GM18505 (cell line): ENCODE measurements around the gene VEZF1.

ENCODE experiments used
- ATAC-seq: cut with Tn5 transposase; IDR thresholded peaks from one replicate; pipeline ENCODE4 v1.9.1; 2021; ENCODE audit not compliant: unreplicated experiment
- POLR2A ChIP-seq: IDR thresholded peaks from 4 replicates; pipeline ENCODE4 v1.6.1; 2011; ENCODE audit warnings: borderline replicate concordance; ENCODE audit not compliant: insufficient read depth, insufficient read length; ENCODE audit errors: extremely low read depth

VEZF1 gene

DNA sequence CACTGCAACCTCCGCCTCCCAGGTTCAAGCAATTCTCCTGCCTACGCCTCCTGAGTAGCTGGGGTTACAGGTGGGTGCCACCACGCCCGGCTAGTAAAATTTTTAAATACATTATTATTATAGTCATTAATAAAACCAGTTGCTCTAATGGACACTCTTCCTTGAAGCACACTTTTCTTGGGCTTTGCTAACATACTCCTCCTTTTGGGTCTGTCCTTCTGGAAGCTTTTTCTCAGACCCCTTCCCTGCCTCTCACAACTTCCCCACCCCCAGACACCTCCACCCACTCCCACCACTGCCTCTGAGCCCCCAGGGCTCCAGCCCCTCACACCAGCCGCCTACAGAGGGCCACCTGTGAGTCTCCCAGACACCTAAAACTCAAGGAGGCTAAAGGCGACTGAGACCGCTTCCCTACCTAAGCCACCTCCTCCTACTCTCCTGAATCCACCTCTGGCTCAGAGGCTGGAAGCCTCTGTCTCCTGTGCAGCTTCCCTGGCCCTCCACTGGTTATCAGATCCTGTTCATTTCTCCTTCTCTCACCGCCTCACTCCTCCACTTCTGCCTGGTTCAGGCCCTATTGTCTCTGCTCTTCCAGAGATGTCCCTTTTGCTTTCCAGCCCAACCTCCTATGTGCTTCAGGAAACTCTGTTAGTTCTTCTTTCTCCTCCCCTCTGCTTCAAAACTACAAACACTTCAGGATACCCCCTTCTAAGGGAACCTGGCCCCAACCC is 30.8 kb downstream of the VEZF1 start:
- no peak for TF ChIP-seq POLR2A
- no peak for ATAC-seq

DNA sequence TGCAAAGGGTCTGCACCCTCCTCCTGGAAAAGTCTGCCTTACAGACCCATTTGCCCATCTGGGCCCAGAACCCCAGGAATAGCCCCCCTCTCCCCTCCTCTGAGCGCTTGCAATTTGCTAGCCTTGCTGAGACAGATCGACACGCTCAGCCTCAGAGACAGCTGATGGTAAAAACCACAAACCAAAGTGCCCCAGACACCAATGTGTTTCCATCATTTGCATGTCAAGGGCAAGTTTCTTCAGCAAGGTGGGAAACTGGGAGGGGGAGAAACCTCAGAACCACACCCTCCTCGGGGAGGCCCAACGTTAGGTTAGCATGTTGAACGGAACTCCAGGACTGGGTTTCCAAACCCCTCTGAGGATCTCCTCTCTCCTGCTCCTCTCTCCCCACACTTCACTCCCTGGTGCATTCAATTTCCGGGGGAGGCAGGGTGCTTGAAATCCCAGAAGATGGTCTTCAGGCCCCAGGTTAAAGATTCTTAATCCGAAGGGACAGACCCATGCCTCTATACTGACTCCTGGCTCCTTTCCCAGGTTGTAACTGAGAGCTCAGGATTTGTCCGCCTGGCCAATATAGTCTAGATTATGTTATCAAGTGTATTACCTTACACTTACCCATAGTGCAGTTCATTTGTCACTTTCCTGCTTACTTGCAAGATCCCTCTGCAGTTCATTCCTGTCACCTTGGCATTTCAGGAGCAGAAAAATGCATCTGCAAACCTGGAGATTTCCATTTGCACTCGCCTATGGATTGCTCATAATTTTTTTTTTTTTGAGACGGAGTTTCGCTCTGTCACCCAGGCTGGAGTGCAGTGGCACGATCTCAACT is 31.5 kb downstream of the VEZF1 start:
- peak; percentile 42 for ATAC-seq
- no peak for TF ChIP-seq POLR2A

DNA sequence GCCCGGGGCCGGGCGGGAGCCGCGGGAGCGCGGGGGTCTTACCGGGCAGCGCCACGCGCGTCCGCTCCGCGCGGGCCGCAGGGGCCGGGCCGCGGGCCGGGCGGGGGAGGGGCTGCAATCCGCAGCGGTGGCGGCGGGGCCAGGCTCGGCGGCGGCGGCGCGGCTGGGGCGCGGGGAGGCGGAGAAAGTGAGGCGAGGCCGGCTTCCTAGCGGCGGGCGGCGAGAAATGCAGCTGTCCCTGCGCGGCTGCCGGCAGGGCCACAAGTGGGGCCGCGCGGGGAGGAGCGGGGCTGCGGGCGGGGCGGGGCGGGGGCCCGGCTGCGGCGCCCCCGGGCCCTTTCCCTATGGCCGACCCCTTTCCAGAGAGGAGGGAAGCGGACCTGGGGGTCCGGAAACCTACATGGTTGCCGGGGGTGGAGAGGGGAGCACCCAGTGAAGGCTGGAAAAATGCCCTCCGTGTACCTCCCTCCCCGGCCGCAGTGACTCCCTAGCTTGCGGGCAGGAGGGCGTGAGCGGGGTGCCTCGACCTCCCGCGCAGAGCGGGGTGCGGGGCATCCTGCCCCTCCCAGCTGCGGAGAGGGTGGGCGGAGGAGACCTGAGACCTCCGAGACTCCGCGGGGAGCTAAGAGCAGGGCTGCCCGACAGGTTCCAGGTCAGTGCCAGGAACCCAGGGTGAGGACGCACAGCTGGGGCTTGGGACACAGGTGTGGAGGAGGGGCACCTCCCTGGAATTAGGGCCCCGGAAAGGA is 32.7 kb downstream of the VEZF1 start, which contains the start of gene CUEDC1:
Gene CUEDC1 (minus strand): TSS at position 230 of the 749 bp plus-strand sequence. CDS start 69,848 bp downstream, outside the sequence.
- TF ChIP-seq POLR2A: no peak

GRCh38 chr17:57954397-57955182 is 33.5 kb downstream of the VEZF1 start:
- no peak for TF ChIP-seq POLR2A
- ATAC-seq: peak; percentile 36

More for the DNA sequence above, 32.7 kb downstream of the VEZF1 start, which contains the start of gene CUEDC1:
- ATAC-seq: peak; percentile 46

DNA sequence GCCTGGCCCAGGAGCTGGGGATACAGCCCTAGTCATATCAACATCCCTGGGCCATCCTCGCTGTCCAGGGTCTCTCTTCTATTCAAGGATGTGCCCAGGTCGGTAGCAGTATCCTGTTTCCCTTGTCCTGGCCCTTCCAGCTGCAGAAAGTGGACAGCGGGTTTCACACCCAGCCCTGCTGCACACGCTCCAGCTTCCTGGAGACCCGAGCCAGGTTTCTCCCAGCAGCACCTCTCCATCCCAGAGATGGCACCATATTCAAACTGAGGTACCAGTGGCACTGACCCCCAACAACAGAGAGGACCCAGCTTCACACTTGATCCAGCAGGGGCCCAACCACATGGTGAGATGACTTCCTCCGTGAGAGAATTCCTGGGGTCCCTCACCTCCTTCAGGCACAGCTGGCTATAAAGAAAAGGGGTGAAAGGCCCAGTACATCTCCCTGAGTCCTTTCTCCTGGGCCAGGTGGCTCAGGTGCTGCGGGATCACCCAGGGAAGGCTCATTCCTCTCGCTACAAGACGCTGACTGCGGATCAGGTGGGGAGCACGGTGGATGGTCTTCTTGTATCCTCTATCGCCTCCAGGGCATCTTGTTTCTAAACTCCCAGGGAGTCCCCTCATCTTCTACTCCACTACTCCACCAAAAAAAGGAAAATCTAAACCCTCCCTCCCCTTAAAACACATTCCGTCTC is 34.2 kb downstream of the VEZF1 start:
- no peak for ATAC-seq
- no peak for TF ChIP-seq POLR2A

DNA sequence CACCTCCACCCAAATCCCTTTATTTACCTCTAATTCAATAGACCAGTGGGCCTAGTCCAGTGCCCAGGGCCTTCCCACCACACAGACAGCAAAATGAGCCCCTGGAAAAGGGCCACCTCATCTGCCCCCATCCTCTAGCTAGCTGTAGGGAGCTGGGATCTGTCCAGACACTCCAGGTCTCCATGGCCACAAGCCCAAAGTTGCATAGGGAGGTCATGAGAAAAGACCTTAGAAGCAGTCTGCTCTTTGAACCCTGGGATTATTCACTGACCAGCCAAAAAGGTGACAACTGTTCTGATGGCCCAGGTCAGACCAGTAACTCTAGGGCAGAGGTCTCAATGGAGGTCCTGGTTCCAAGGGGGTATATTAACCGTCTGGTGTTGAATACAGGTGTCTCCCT is 34.8 kb downstream of the VEZF1 start:
- ATAC-seq: no peak

GRCh38 chr17:57949649-57950048 is 38.4 kb downstream of the VEZF1 start:
- no peak for ATAC-seq
- no peak for TF ChIP-seq POLR2A

More for the DNA sequence above, 34.8 kb downstream of the VEZF1 start:
- TF ChIP-seq POLR2A: no peak

DNA sequence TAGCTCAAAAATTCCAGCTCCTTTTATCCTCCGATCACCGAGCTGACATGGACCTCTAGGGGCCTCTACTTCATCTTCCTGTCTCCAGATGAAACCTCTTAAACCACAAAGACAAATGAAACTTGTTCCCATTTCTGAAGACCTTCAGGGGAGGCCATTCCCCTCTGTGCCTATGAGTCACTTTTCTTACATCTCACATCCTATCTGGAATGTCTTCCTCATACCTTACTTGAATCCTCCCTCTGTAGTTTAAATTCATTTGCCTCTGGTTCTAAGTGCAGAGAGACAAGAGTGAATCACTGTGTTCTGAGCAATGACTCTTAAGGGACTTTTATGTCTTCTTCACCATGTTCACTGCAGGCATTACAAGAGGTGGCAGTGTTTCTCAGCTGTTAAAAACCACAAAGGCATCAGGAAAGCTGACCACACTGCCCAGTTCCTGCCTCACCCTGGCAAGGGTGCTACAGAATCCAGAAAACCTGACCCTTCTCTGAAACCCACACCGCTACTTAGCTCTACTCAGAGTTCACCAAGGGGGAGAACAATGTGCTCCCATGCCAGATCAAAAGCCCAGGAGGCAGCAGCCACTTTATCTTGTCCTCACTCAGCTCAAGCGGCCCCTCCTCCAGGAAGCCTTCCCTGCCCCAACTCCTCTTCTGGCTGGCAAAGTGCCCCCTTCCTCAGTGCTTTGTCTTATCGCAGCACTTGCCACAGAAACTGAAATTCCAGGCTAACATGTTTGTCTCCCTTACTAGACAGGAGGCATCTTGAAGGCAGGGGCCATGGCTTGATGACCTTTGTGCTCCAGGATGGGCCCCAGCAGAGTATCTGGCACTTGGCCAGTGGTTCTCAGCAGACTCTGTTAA is 39.3 kb downstream of the VEZF1 start:
- ATAC-seq: no peak
- no peak for TF ChIP-seq POLR2A

DNA sequence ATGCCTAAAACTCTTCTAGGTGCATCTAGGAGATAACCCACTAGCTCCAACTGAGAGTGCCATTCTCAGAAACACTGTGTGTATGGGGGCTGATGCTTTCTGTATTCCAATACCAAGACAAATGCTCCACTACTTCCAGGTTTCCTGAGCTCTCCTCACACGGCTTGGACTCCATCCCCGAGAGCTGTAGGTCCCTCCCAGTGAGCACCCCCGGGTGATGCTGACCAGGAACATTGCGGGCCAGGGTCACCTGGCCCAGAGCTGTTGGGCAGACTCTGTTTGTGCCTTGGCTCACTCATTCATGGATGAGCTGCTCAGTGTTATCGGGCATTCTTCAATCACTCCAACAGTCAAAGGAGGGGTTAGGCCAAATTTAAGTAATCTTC is 39.9 kb downstream of the VEZF1 start:
- no peak for ATAC-seq
- TF ChIP-seq POLR2A: no peak

GRCh38 chr17:57947369-57947768 is 40.7 kb downstream of the VEZF1 start:
- no peak for ATAC-seq
- no peak for TF ChIP-seq POLR2A

DNA sequence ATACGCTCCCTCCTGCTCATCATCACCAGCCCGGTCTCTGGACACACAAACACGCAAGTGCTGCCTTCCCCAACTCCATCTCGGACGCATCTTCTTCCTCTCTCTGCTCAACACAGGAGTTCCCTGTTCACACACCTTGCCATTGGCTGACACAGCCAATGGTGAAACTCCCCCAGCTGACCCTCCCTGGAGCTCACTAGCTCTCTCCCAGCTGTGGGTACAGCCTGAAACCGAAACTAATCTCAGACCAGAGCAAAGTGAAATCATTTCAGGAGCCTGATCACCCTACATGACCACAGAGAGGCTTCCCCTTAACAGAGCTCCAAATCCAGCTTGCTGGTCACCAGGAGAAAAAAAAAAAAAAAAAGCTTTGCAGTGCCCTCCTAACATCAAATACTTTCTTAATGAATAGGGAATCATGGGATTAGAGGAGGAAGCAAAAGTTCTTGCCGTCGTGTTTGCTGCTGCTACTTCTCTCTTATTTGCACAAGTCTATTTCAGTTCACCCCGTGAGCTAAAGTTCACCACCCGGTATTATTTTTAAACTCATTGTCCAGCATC is 41.2 kb downstream of the VEZF1 start:
- TF ChIP-seq POLR2A: no peak
- peak; percentile 80 for ATAC-seq
